HepG2 (cell line): ENCODE measurements around the gene ESR1. TPM values are rescaled to one million over a fixed set of nuclear protein-coding genes. Genes with fewer than 3 reads are reported as not detected.

Experiments used
- ATAC-seq: fragments of 200-7000 bp; cut with Tn5 transposase; 3 replicates; pipeline ENCODE4 v1.9.1; 2020; ENCODE audit warnings: mild to moderate bottlenecking, moderate library complexity
- BruUV-seq: library from RNA; stranded (reverse); fragments of 400-500 nt; replicated peaks from 2 replicates; lab custom pipeline; 2021; lab: Mats Ljungman, UMichigan
- CTCF ChIA-PET: fragments of 300-600 bp; formaldehyde crosslinking; extraction: SDS; loops from one replicate; lab custom pipeline; 2021; ENCODE audit warnings: low total read pairs, inconsistent platforms, low intra/inter-chr PET ratio; lab: Yijun Ruan, JAX
- POLR2A ChIA-PET: fragments of 350-600 bp; sonication (Branson Sonifier 250); formaldehyde crosslinking; loops from one replicate; lab custom pipeline; 2020; ENCODE audit warnings: antibody characterized with exemption, inconsistent platforms; lab: Yijun Ruan, JAX
- DNase-seq: peaks from one replicate; pipeline ENCODE4 v3.0.0-alpha.2; 2015; ENCODE audit warnings: low spot score
- FAIRE-seq: peaks from 3 replicates; lab custom pipeline; 2011; peaks lifted over from hg19 to GRCh38; lab: Jason Lieb, UNC
- H2AFZ ChIP-seq: one replicate; pipeline ENCODE4 v1.6.1; 2011; ENCODE audit warnings: low read length, inconsistent platforms
- H3K27ac ChIP-seq: fragments of 300-600 bp; 3 replicates; pipeline ENCODE4 v1.8.0; 2011; ENCODE audit warnings: mixed run types, mild to moderate bottlenecking, mixed read lengths, low read length, inconsistent platforms; ENCODE audit not compliant: insufficient read depth; ENCODE audit errors: extremely low read length
- H3K27me3 ChIP-seq, 2 experiments: fragments of 200-600 bp in 1 of 2; 2 replicates in 1 of 2; 3 replicates in 1 of 2; pipeline versions ENCODE4 v1.6.0 to v1.8.0; 2011; ENCODE audit warnings: low read length in 2 of 2, mild to moderate bottlenecking in 2 of 2, moderate library complexity in 2 of 2, inconsistent platforms in 1 of 2; ENCODE audit not compliant: insufficient read depth in 2 of 2, control insufficient read depth in 1 of 2
- H3K36me3 ChIP-seq, 2 experiments: fragments of 200-600 bp in 1 of 2; replicated peaks in 1 of 2; 2 replicates in 1 of 2; 3 replicates in 1 of 2; pipeline versions ENCODE4 v1.5.1 to v1.8.0; 2011; ENCODE audit warnings: low read length in 2 of 2, inconsistent platforms in 1 of 2; ENCODE audit not compliant: insufficient read depth in 2 of 2, control insufficient read depth in 1 of 2
- H3K4me1 ChIP-seq: 2 replicates; pipeline ENCODE4 v1.5.1; 2012; ENCODE audit warnings: low read length, inconsistent platforms; ENCODE audit not compliant: insufficient read depth
- H3K4me2 ChIP-seq: 2 replicates; pipeline ENCODE4 v1.6.0; 2011; ENCODE audit warnings: low read depth, low read length, inconsistent platforms
- H3K4me3 ChIP-seq, 3 experiments: fragments of 200-600 bp in 1 of 3; sonication (generic), shearing (Covaris generic) in 1 of 3; replicated peaks in 1 of 3; 2 replicates each; pipeline ENCODE4 v1.5.1; 2011 to 2016; ENCODE audit warnings: low read length in 3 of 3, inconsistent platforms in 2 of 3, low read depth in 2 of 3, mild to moderate bottlenecking in 2 of 3, control low read depth in 1 of 3, mixed read lengths in 1 of 3; ENCODE audit not compliant: insufficient read depth in 1 of 3
- H3K79me2 ChIP-seq: one replicate; pipeline ENCODE4 v1.6.1; 2011; ENCODE audit warnings: low read length, inconsistent platforms; ENCODE audit not compliant: insufficient read depth
- H3K9ac ChIP-seq: 2 replicates; pipeline ENCODE4 v1.6.0; 2011; ENCODE audit warnings: mild to moderate bottlenecking, low read depth, low read length, inconsistent platforms; ENCODE audit not compliant: insufficient read depth
- H3K9me3 ChIP-seq: 2 replicates; pipeline ENCODE4 v1.5.1; 2012; ENCODE audit warnings: mild to moderate bottlenecking, low read length
- H4K20me1 ChIP-seq: 2 replicates; pipeline ENCODE4 v1.6.0; 2011; ENCODE audit warnings: inconsistent platforms, mild to moderate bottlenecking, low read length, moderate library complexity; ENCODE audit not compliant: insufficient read depth
- AGO2 ChIP-seq: fragments of 200-400 bp; formaldehyde crosslinking; optimal IDR thresholded peaks from 2 replicates; pipeline ENCODE3; 2017; ENCODE audit warnings: mild to moderate bottlenecking, low read depth, low read length, moderate library complexity
- MNT ChIP-seq: fragments of 450-650 bp; IDR thresholded peaks from 2 replicates; pipeline ENCODE4 v1.6.1; 2016
- NPAS2 ChIP-seq: sonication (generic); formaldehyde crosslinking; IDR thresholded peaks from 2 replicates; pipeline ENCODE4 v1.8.0; 2022; ENCODE audit warnings: mild to moderate bottlenecking, missing genetic modification reagents, borderline replicate concordance
- SNAPC2 ChIP-seq: sonication (generic); formaldehyde crosslinking; IDR thresholded peaks from 2 replicates; pipeline ENCODE4 v1.8.1; 2022; ENCODE audit warnings: mild to moderate bottlenecking, missing genetic modification reagents
- TBX3 ChIP-seq: fragments of 450-650 bp; IDR thresholded peaks from 2 replicates; pipeline ENCODE4 v1.6.1; 2017; ENCODE audit warnings: antibody characterized with exemption, mild to moderate bottlenecking, inconsistent platforms, borderline replicate concordance
- ZNF17 ChIP-seq: sonication (generic); formaldehyde crosslinking; IDR thresholded peaks from 2 replicates; pipeline ENCODE4 v1.5.0; 2020; ENCODE audit warnings: mild to moderate bottlenecking, missing genetic modification reagents
- ZNF232 ChIP-seq: sonication (generic); formaldehyde crosslinking; IDR thresholded peaks from 2 replicates; pipeline ENCODE4 v1.4.0; 2020; ENCODE audit warnings: missing genetic modification reagents, borderline replicate concordance
- WGBS: methylation state at CpG from one replicate; pipeline ENCODE4 v1.1.6; 2017; ENCODE audit warnings: low lambda C conversion rate; 5-methylcytosine and 5-hydroxymethylcytosine counted together
- in situ Hi-C: cut with HindIII; loops from 2 replicates; pipeline ENCODE4 v1.10.0; 2017; ENCODE audit warnings: low pct_unique_long_range_greater_than_20kb; ENCODE audit not compliant: extremely low pct_ligation_motif_present
- intact Hi-C: fragments of 100-400 bp; cut with micrococcal nuclease; formaldehyde crosslinking; loops from one replicate; pipeline ENCODE4 v1.10.0; 2022; ENCODE audit not compliant: unreplicated experiment
- polyA plus RNA-seq, 8 experiments: library from polyadenylated mRNA; depleted of rRNA in 3 of 8; stranded (reverse) in 7 of 8; unstranded in 1 of 8; fragments of >200 nt; fragmentation: Illumina TruSeq in 4 of 8; extraction: Trizol in 4 of 8; gene quantifications; 2 replicates each; pipeline versions ENCODE4 v1.2.1 to v1.2.3, GENCODE V29; 2011 to 2016; ENCODE audit warnings: low read depth in 4 of 8, missing spikeins in 1 of 8, mixed read lengths in 1 of 8; ENCODE audit not compliant: insufficient read depth in 1 of 8
- total RNA-seq, 5 experiments: library from RNA; depleted of rRNA; stranded (reverse); fragments of >200 nt; fragmentation: Illumina TruSeq; extraction: Trizol; gene quantifications; 2 replicates each; pipeline ENCODE4 v1.2.3, GENCODE V29; 2016; ENCODE audit warnings: low read depth in 1 of 5

Gene ESR1
- total and polyA plus RNA-seq, 2 of the 13 experiments (the other 11 are each of a cell fraction or from before 2014, with no cell fraction given) = not detected

DNA sequence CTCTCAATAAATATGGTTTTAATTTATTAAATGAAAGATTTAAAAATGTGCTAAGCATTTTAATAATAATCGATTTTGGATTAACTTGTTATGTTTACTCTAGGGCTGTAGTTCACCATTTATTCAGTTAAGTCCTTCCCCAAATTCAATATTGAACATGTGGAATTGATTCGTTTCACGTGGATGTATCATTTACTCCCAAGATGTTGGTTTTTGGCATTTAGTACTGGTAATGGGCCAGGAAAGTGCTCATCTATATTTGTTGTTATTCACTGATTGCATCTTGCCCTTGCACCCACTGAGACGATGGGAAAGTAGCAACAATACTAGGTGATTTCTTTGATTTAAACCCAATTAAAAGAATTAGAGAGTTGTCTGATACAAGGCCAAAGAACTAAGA, 97.1 kb downstream of the ESR1 start:
- intact Hi-C loops = no loop called here
- no peak overlapping the region for H3K4me3 ChIP-seq
- no peaks in the 10 kb centered on the region for H3K79me2 ChIP-seq
- H3K36me3 ChIP-seq = no peaks in the 10 kb centered on the region
- POLR2A ChIA-PET = no interaction called here
- DNase-seq (no peak), ATAC-seq (no peak)
- H3K9ac ChIP-seq = no peak overlapping the region
- TF ChIP-seq MNT (peak; percentile 54), SNAPC2 (CRISPR knock-in tag) (no peak)
- TF ChIP-seq, all 625 proteins: peak for 1
- in situ Hi-C loops = no loop called here
- Histone ChIP-seq H3K27ac (no peak overlapping the region), H3K9me3 (no peaks in the 10 kb centered on the region), H4K20me1 (no peaks in the 10 kb centered on the region), H3K27me3 (peaks cover 0 to 2% of the 10 kb centered on the region in 2 experiments; a peak in 2 of 5 replicates), H3K4me1 (peaks cover 7% of the 10 kb centered on the region; the same call in 1 of the 2 replicates), H2AFZ (no peak overlapping the region), H3K4me2 (no peak overlapping the region)
- BruUV-seq = no TSS peak
- WGBS = under 1% methylated on average over 4 of the region's 4 CpGs
- no peak for FAIRE-seq
- CTCF ChIA-PET = no interaction called here

GRCh38 chr6:151905072-151905471, 97.6 kb downstream of the ESR1 start:
- Histone ChIP-seq H3K4me3 (no peak overlapping the region), H3K36me3 (no peaks in the 10 kb centered on the region), H3K9me3 (no peaks in the 10 kb centered on the region), H3K4me1 (peaks cover 7% of the 10 kb centered on the region; the same call in 1 of the 2 replicates)
- WGBS = 29% methylated on average over 3 of the region's 3 CpGs
- intact Hi-C loops = no loop called here
- POLR2A ChIA-PET = no interaction called here
- no TSS peak for BruUV-seq
- TF ChIP-seq AGO2 (no peak), NPAS2 (CRISPR knock-in tag) (no peak), TBX3 (no peak), ZNF232 (CRISPR knock-in tag) (no peak), ZNF17 (no peak)
- TF ChIP-seq, all 625 proteins: peak for 0
- no peak overlapping the region for H2AFZ ChIP-seq
- DNase-seq = no peak
- H3K27me3 ChIP-seq = peaks cover 0 to 2% of the 10 kb centered on the region in 2 experiments; a peak in 2 of 5 replicates
- H3K4me2 ChIP-seq = no peak overlapping the region
- FAIRE-seq = no peak
- in situ Hi-C loops = no loop called here
- ATAC-seq = no peak
- H4K20me1 ChIP-seq = no peaks in the 10 kb centered on the region
- CTCF ChIA-PET = no interaction called here
- H3K9ac ChIP-seq = no peak overlapping the region
- no peak overlapping the region for H3K27ac ChIP-seq
- no peaks in the 10 kb centered on the region for H3K79me2 ChIP-seq
